ENCODE data around the gene DHCR24.

DNA sequence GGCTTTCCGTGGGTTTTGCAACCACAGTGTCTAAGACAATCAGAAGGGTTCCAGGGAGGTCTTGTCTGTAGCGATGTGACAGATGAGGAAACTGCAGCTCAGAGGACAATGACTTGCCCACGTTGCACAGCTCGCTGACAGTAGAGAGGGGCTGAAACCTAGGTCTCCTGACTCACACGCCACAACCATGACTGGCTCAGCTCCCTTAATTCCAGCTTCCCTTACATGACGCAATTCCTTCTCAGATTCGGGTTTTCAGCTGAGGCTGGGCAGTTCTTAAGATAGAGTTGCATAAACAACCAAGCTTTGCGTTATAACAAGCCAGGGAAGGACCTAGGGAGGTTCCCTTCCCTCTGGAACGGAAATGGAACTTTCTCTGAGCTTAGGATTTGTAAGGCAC is 36.3 kb downstream of the DHCR24 start:
- TF ChIP-seq, protein P1, sequence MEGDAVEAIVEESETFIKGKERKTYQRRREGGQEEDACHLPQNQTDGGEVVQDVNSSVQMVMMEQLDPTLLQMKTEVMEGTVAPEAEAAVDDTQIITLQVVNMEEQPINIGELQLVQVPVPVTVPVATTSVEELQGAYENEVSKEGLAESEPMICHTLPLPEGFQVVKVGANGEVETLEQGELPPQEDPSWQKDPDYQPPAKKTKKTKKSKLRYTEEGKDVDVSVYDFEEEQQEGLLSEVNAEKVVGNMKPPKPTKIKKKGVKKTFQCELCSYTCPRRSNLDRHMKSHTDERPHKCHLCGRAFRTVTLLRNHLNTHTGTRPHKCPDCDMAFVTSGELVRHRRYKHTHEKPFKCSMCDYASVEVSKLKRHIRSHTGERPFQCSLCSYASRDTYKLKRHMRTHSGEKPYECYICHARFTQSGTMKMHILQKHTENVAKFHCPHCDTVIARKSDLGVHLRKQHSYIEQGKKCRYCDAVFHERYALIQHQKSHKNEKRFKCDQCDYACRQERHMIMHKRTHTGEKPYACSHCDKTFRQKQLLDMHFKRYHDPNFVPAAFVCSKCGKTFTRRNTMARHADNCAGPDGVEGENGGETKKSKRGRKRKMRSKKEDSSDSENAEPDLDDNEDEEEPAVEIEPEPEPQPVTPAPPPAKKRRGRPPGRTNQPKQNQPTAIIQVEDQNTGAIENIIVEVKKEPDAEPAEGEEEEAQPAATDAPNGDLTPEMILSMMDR (optimal IDR thresholded peaks at IDR 0.05 in 1 of 3, IDR thresholded peaks at IDR 0.05 in 1 of 3, conservative IDR thresholded peaks at IDR 0.05 in 1 of 3; ENCODE audit: extremely low read depth in 1 of 3, insufficient read depth in 2 of 3, low read length in 3 of 3): no peak
- no peak for TF ChIP-seq EZH2 (IDR thresholded peaks at IDR 0.05; ENCODE audit: low read length)

Data from keratinocyte (primary cell).